K562 (cell line): ENCODE data around the gene CHCHD4. TPM values are rescaled to one million over a fixed set of nuclear protein-coding genes. Genes with fewer than 3 reads are reported as not detected.

Experiments
- ATF7 ChIP-seq: fragments of 450-650 bp; IDR thresholded peaks from 2 replicates; pipeline ENCODE4 v1.7.1; 2014; ENCODE audit warnings: mild to moderate bottlenecking, moderate library complexity
- CREM ChIP-seq: IDR thresholded peaks from 2 replicates; pipeline ENCODE4 v1.6.1; 2014; ENCODE audit warnings: antibody characterized with exemption, low read depth
- EGR1 ChIP-seq: fragments of 450-650 bp; conservative IDR thresholded peaks from 2 replicates; pipeline ENCODE4 v1.6.1; 2017; ENCODE audit warnings: mild to moderate bottlenecking
- ESRRA ChIP-seq: fragments of 450-650 bp; IDR thresholded peaks from 2 replicates; pipeline ENCODE4 v1.6.1; 2014; ENCODE audit warnings: low read depth, mild to moderate bottlenecking, moderate library complexity, borderline replicate concordance
- ETV1 ChIP-seq: fragments of 450-650 bp; conservative IDR thresholded peaks from 2 replicates; pipeline ENCODE4 v1.6.1; 2016; ENCODE audit warnings: missing genetic modification characterization, control low read depth, low read depth, missing compliant biosample characterization
- FOS ChIP-seq: IDR thresholded peaks from 3 replicates; pipeline ENCODE4 v1.6.1; 2011; ENCODE audit not compliant: insufficient read length; ENCODE audit errors: extremely low read depth
- GTF2E2 ChIP-seq: fragments of 200-800 bp; sonication (Bioruptor generic); IDR thresholded peaks from 2 replicates; pipeline ENCODE4 v1.6.1; 2016; ENCODE audit warnings: missing genetic modification characterization, missing compliant biosample characterization
- MAZ ChIP-seq, 2 experiments: fragments of 450-650 bp in 1 of 2; sonication (generic) in 1 of 2; formaldehyde crosslinking; IDR thresholded peaks in 1 of 2; conservative IDR thresholded peaks in 1 of 2; 2 replicates each; pipeline versions ENCODE4 v1.4.0 to v1.5.0; 2020; ENCODE audit warnings: mild to moderate bottlenecking in 1 of 2, missing genetic modification reagents in 1 of 2
- MEIS2 ChIP-seq: fragments of 450-650 bp; IDR thresholded peaks from 2 replicates; pipeline ENCODE4 v1.6.1; 2014; ENCODE audit warnings: mild to moderate bottlenecking; ENCODE audit not compliant: partially characterized antibody
- NCOA6 ChIP-seq: fragments of 450-650 bp; IDR thresholded peaks from 2 replicates; pipeline ENCODE4 v1.6.1; 2017; ENCODE audit warnings: mild to moderate bottlenecking
- NEUROD1 ChIP-seq: fragments of 150-350 bp; IDR thresholded peaks from 2 replicates; pipeline ENCODE4 v1.6.1; 2014; ENCODE audit warnings: borderline replicate concordance, low read length, low read depth; ENCODE audit not compliant: partially characterized antibody
- NFE2 ChIP-seq: IDR thresholded peaks from 2 replicates; pipeline ENCODE4 v1.6.1; 2014; ENCODE audit warnings: antibody characterized with exemption, low read depth
- PML ChIP-seq: IDR thresholded peaks from 2 replicates; pipeline ENCODE4 v1.6.1; 2012; ENCODE audit warnings: low read length, inconsistent platforms
- PTTG1 ChIP-seq: fragments of 450-650 bp; IDR thresholded peaks from 2 replicates; pipeline ENCODE4 v1.6.1; 2016; ENCODE audit warnings: low read depth, mild to moderate bottlenecking, missing genetic modification characterization, missing compliant biosample characterization
- PURB ChIP-seq: sonication (generic); formaldehyde crosslinking; IDR thresholded peaks from 2 replicates; pipeline ENCODE4 v1.9.0; 2021; ENCODE audit warnings: low read depth, mild to moderate bottlenecking, missing genetic modification reagents
- RBM34 ChIP-seq: fragments of 200-400 bp; formaldehyde crosslinking; IDR thresholded peaks from 2 replicates; pipeline ENCODE4 v1.6.1; 2018; ENCODE audit warnings: low read length, borderline replicate concordance; ENCODE audit not compliant: insufficient read depth
- SMARCE1 ChIP-seq: fragments of 450-650 bp; IDR thresholded peaks from 2 replicates; pipeline ENCODE4 v1.7.1; 2016; ENCODE audit warnings: mild to moderate bottlenecking
- TEAD4 ChIP-seq, 2 experiments: sonication (generic) in 1 of 2; formaldehyde crosslinking in 1 of 2; IDR thresholded peaks; 2 replicates each; pipeline versions ENCODE4 v1.6.1 to v1.8.0; 2012 to 2022; ENCODE audit warnings: borderline replicate concordance in 1 of 2, inconsistent platforms in 1 of 2, low read length in 1 of 2, mild to moderate bottlenecking in 1 of 2, missing genetic modification reagents in 1 of 2
- TFAP4 ChIP-seq: sonication (generic); formaldehyde crosslinking; IDR thresholded peaks from 2 replicates; pipeline ENCODE4 v1.8.0; 2022; ENCODE audit warnings: missing genetic modification reagents, mild to moderate bottlenecking, moderate library complexity, borderline replicate concordance
- USF2 ChIP-seq: sonication (generic); formaldehyde crosslinking; IDR thresholded peaks from 2 replicates; pipeline ENCODE4 v1.5.0; 2020; ENCODE audit warnings: missing genetic modification reagents
- ZNF224 ChIP-seq: sonication (generic); formaldehyde crosslinking; IDR thresholded peaks from 2 replicates; pipeline ENCODE4 v1.8.0; 2022; ENCODE audit warnings: mild to moderate bottlenecking, missing genetic modification reagents
- polyA plus RNA-seq, 8 experiments: library from polyadenylated mRNA; depleted of rRNA in 4 of 8; stranded (reverse) in 5 of 8; unstranded in 3 of 8; fragments of >200 nt; fragmentation: Nextera tagmentation in 2 of 8; fragmentation: Illumina TruSeq in 1 of 8; extraction: Ambion mirVana in 2 of 8; extraction: Trizol in 1 of 8; gene quantifications; 2 replicates each; pipeline versions ENCODE4 v1.2.1 to v1.2.3, GENCODE V29; 2011 to 2014; ENCODE audit warnings: inconsistent platforms in 1 of 8, missing spikeins in 1 of 8
- total RNA-seq, 7 experiments: library from RNA; depleted of rRNA in 6 of 7; stranded (reverse); fragments of >200 nt in 6 of 7; fragmentation: Illumina TruSeq in 2 of 7; extraction: Trizol in 2 of 7; gene quantifications; 2 replicates each; pipeline versions ENCODE4 v1.2.1 to v1.2.3, GENCODE V29; 2011 to 2021; ENCODE audit warnings: low replicate concordance in 1 of 7
- TF ChIP-seq, protein P1 (sequence below), 2 experiments: IDR thresholded peaks; 2 replicates each; pipeline ENCODE4 v1.6.1; 2012; ENCODE audit warnings: improper control_type of control experiment in 2 of 2, low read depth in 2 of 2, low read length in 2 of 2, borderline replicate concordance in 1 of 2
- TF ChIP-seq, protein P2 (sequence below): fragments of 450-650 bp; IDR thresholded peaks from 2 replicates; pipeline ENCODE4 v1.6.1; 2016

CHCHD4 gene
- total and polyA plus RNA-seq, 9 of the 15 experiments (the other 6 are each of a cell fraction or from before 2014, with no cell fraction given), result 55.4 to 225 (median 77.2) TPM

DNA sequence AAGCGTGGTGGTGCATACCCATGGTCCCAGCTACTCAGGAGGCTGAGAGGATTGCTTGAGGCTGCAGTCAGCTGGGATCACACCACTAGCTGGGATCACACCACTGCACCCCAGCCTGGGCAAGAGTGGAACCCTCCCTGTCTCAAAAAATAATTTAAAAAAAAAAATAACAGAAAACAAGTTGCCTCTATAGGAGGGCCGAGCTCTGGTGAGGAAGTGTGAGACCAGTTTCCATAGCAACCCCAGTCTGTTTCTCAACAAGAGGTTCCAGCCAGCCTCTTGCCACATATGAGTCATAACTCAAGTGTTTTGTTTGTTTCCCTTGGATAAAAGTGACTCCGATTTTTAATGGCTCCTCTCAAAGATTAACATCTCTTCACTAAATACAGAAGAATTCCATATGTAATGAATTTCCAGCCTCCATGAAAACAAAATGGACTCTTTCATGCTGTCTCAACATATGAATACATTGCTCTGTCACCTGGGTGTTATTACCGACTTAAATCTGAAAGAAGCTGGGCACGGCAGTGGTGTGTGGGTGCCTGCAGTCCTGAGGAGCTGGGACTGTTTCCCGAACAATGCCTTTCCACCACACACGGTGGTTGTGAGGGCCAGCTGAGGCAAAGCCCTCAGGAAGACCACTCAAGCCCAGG lies 19.9 kb upstream of the CHCHD4 start (continued):
- peak; percentile 67; the same call in 1 of the 2 replicates for TF ChIP-seq TFAP4
- peak; percentile 79 for TF ChIP-seq ATF7
- TF ChIP-seq ESRRA, result no peak
- no peak for TF ChIP-seq EGR1
- TF ChIP-seq MEIS2, result peak; percentile 54
- TF ChIP-seq NCOA6, result no peak
- no peak for TF ChIP-seq MAZ (CRISPR knock-in tag; conservative IDR thresholded peaks at IDR 0.05 in 1 of 2, IDR thresholded peaks at IDR 0.05 in 1 of 2)
- TF ChIP-seq PTTG1 (tag), result no peak
- TF ChIP-seq, protein P1, sequence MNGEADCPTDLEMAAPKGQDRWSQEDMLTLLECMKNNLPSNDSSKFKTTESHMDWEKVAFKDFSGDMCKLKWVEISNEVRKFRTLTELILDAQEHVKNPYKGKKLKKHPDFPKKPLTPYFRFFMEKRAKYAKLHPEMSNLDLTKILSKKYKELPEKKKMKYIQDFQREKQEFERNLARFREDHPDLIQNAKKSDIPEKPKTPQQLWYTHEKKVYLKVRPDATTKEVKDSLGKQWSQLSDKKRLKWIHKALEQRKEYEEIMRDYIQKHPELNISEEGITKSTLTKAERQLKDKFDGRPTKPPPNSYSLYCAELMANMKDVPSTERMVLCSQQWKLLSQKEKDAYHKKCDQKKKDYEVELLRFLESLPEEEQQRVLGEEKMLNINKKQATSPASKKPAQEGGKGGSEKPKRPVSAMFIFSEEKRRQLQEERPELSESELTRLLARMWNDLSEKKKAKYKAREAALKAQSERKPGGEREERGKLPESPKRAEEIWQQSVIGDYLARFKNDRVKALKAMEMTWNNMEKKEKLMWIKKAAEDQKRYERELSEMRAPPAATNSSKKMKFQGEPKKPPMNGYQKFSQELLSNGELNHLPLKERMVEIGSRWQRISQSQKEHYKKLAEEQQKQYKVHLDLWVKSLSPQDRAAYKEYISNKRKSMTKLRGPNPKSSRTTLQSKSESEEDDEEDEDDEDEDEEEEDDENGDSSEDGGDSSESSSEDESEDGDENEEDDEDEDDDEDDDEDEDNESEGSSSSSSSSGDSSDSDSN (IDR thresholded peaks at IDR 0.05; ENCODE audit: borderline replicate concordance in 1 of 2, low read depth in 2 of 2, low read length in 2 of 2), result 0 out of 4 replicates have a peak, but pooled peaks of 1 of the 2 experiments have one; percentile 41
- no peak for TF ChIP-seq GTF2E2
- TF ChIP-seq PURB (CRISPR knock-in tag), result no peak
- peak; percentile 82 for TF ChIP-seq NEUROD1
- TF ChIP-seq TEAD4 (IDR thresholded peaks at IDR 0.05; ENCODE audit: low read length), result peak; percentile 73
- no peak for TF ChIP-seq TEAD4 (CRISPR knock-in tag; IDR thresholded peaks at IDR 0.05; ENCODE audit: borderline replicate concordance)
- no peak; the same call in 1 of the 2 replicates for TF ChIP-seq NFE2
- peak; percentile 34; the same call in 1 of the 2 replicates for TF ChIP-seq CREM
- no peak for TF ChIP-seq RBM34
- no peak for TF ChIP-seq ZNF224 (CRISPR knock-in tag)
- TF ChIP-seq PML, result no peak; the same call in 1 of the 2 replicates
- peak; percentile 89 for TF ChIP-seq SMARCE1
- TF ChIP-seq USF2 (CRISPR knock-in tag), result no peak
- TF ChIP-seq FOS, result peak; percentile 76
- TF ChIP-seq ETV1 (tag), result no peak
- TF ChIP-seq, protein P2, sequence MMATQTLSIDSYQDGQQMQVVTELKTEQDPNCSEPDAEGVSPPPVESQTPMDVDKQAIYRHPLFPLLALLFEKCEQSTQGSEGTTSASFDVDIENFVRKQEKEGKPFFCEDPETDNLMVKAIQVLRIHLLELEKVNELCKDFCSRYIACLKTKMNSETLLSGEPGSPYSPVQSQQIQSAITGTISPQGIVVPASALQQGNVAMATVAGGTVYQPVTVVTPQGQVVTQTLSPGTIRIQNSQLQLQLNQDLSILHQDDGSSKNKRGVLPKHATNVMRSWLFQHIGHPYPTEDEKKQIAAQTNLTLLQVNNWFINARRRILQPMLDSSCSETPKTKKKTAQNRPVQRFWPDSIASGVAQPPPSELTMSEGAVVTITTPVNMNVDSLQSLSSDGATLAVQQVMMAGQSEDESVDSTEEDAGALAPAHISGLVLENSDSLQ, result peak; percentile 42; the same call in 1 of the 2 replicates
